Naive thymus-derived CD4-positive, alpha-beta T cell (primary cell): ENCODE data around the gene UBE2S. TPM values are rescaled to one million over a fixed set of nuclear protein-coding genes. Genes with fewer than 3 reads are reported as not detected.

Experiments
- ATAC-seq: fragments of 150-1000 bp; cut with Tn5 transposase; 2 replicates; pipeline ENCODE4 v1.10.0; 2021; ENCODE audit warnings: mild to moderate bottlenecking, moderate library complexity
- CTCF ChIA-PET: fragments of 350-600 bp; sonication (Branson Sonifier 250); formaldehyde crosslinking; loops from one replicate; lab custom pipeline; 2021; ENCODE audit warnings: antibody characterized with exemption; lab: Charles Lee
- POLR2A ChIA-PET: fragments of 350-600 bp; sonication (Branson Sonifier 250); formaldehyde crosslinking; loops from one replicate; lab custom pipeline; 2021; ENCODE audit warnings: antibody characterized with exemption, inconsistent platforms; lab: Charles Lee
- DNase-seq, 9 donors: peaks; one replicate each; pipeline versions ENCODE4 v3.0.0 to v3.0.0-alpha.2; 2020 to 2022; ENCODE audit warnings: mixed read lengths in 1 of 9
- H3K27ac ChIP-seq: one replicate; pipeline ENCODE4 v1.7.0; 2013; ENCODE audit warnings: mild to moderate bottlenecking, low read depth, low read length, moderate library complexity
- H3K27me3 ChIP-seq, 2 donors: one replicate each; pipeline ENCODE4 v1.7.0; 2013; ENCODE audit warnings: low read length in 2 of 2, mild to moderate bottlenecking in 2 of 2, moderate library complexity in 2 of 2; ENCODE audit not compliant: control insufficient read depth in 2 of 2, insufficient read depth in 2 of 2
- H3K36me3 ChIP-seq, 3 experiments: 1 replicate in 2 of 3; 2 replicates in 1 of 3; pipeline ENCODE4 v1.7.0; 2013; ENCODE audit warnings: low read length in 3 of 3, mild to moderate bottlenecking in 3 of 3, moderate library complexity in 1 of 3; ENCODE audit not compliant: insufficient read depth in 3 of 3, control insufficient read depth in 2 of 3
- H3K4me1 ChIP-seq, 2 donors: one replicate each; pipeline ENCODE4 v1.7.0; 2013; ENCODE audit warnings: low read length in 2 of 2, mild to moderate bottlenecking in 2 of 2, moderate library complexity in 1 of 2; ENCODE audit not compliant: control insufficient read depth in 2 of 2, insufficient read depth in 2 of 2
- H3K4me3 ChIP-seq: 2 replicates; pipeline ENCODE4 v1.7.0; 2013; ENCODE audit warnings: mild to moderate bottlenecking, low read length
- H3K9me3 ChIP-seq, 3 experiments: 1 replicate in 2 of 3; 2 replicates in 1 of 3; pipeline ENCODE4 v1.7.0; 2013; ENCODE audit warnings: low read length in 3 of 3; ENCODE audit not compliant: control insufficient read depth in 2 of 3
- H3K27ac Mint-ChIP-seq, 9 donors: one replicate each; pipeline ENCODE4 v1.8.0; 2020 to 2022; ENCODE audit warnings: mixed read lengths in 9 of 9, mild to moderate bottlenecking in 8 of 9, moderate library complexity in 5 of 9, inconsistent platforms in 2 of 9
- H3K27me3 Mint-ChIP-seq, 5 donors: one replicate each; pipeline ENCODE4 v1.8.0; 2021 to 2022; ENCODE audit warnings: mixed read lengths in 5 of 5, mild to moderate bottlenecking in 1 of 5
- H3K36me3 Mint-ChIP-seq, 5 donors: one replicate each; pipeline ENCODE4 v1.8.0; 2020 to 2022; ENCODE audit warnings: mixed read lengths in 5 of 5, mild to moderate bottlenecking in 3 of 5, inconsistent platforms in 1 of 5
- H3K4me1 Mint-ChIP-seq, 7 donors: one replicate each; pipeline ENCODE4 v1.8.0; 2020 to 2022; ENCODE audit warnings: mixed read lengths in 7 of 7, mild to moderate bottlenecking in 3 of 7, inconsistent platforms in 1 of 7
- H3K4me3 Mint-ChIP-seq, 10 donors: one replicate each; pipeline ENCODE4 v1.8.0; 2020 to 2022; ENCODE audit warnings: mild to moderate bottlenecking in 10 of 10, mixed read lengths in 10 of 10, moderate library complexity in 6 of 10, inconsistent platforms in 2 of 10
- H3K9me3 Mint-ChIP-seq, 11 donors: one replicate each; pipeline ENCODE4 v1.8.0; 2020 to 2022; ENCODE audit warnings: mixed read lengths in 11 of 11, mild to moderate bottlenecking in 4 of 11, inconsistent platforms in 1 of 11, moderate library complexity in 1 of 11
- intact Hi-C, 2 donors: fragments of 100-400 bp; cut with micrococcal nuclease; formaldehyde crosslinking; loops; one replicate each; pipeline ENCODE4 v1.15.1; 2023
- polyA plus RNA-seq, 2 donors: library from polyadenylated mRNA; unstranded; fragments of 300-500 nt; fragmentation: Illumina TruSeq; gene quantifications; one replicate each; pipeline ENCODE4 v1.2.3, GENCODE V29; 2021
- total RNA-seq, 6 experiments: library from RNA in 5 of 6; stranded (reverse) in 5 of 6; gene quantifications; 1 replicate in 5 of 6; 2 replicates in 1 of 6; pipeline ENCODE4 v1.2.3 and lab custom pipeline; 2021 to 2026

The UBE2S gene
- total and polyA plus RNA-seq, 7 experiments from 2014 or later: 15.3 to 141 (median 20.4) TPM

GRCh38 chr19:55353803-55354697, 53.5 kb downstream of the UBE2S start:
- H3K9me3 Mint-ChIP-seq: peaks cover 0 to 2% (median 0%) of the 10 kb centered on the region in 11 donors
- Histone ChIP-seq H3K9me3 (no peaks in the 10 kb centered on the region), H3K4me3 (peak overlapping the region; percentile 48), H3K27me3 (peaks cover 0 to 10% of the 10 kb centered on the region in 2 donors), H3K4me1 (peaks cover 7 to 10% of the 10 kb centered on the region in 2 donors), H3K27ac (no peak overlapping the region), H3K36me3 (no peaks in the 10 kb centered on the region)
- peak overlapping the region; percentile 66 to 86 (median 80) for H3K4me3 Mint-ChIP-seq
- H3K4me1 Mint-ChIP-seq: peaks cover 14 to 25% (median 17%) of the 10 kb centered on the region in 7 donors
- H3K27me3 Mint-ChIP-seq: peaks cover 25 to 55% (median 30%) of the 10 kb centered on the region in 5 donors
- peak overlapping the region in 2 of 9 donors; percentile 18 to 56 for H3K27ac Mint-ChIP-seq
- DNase-seq (peak in 8 of 9 donors; percentile 44 to 70 (median 58)), ATAC-seq (peak; percentile 90)
- ChIA-PET CTCF (no interaction called here), POLR2A (no interaction called here)
- no peaks in the 10 kb centered on the region for H3K36me3 Mint-ChIP-seq
- intact Hi-C loops: loop anchor here (1.0 to 5.0 kb wide), 3 partner anchors 15 to 97 kb away; partner anchors contain the start of genes KMT5C (in 2 of the 2), PPP6R1 (in 1 of the 2) and RPL28 (in 1 of the 2)

GRCh38 chr19:55353356-55353802, 54.2 kb downstream of the UBE2S start:
- Histone ChIP-seq H3K27me3 (peaks cover 0 to 10% of the 10 kb centered on the region in 2 donors), H3K27ac (no peak overlapping the region), H3K36me3 (no peaks in the 10 kb centered on the region), H3K4me3 (peak overlapping the region; percentile 48), H3K4me1 (peaks cover 7 to 10% of the 10 kb centered on the region in 2 donors), H3K9me3 (no peaks in the 10 kb centered on the region)
- Mint-ChIP-seq H3K27ac (peak overlapping the region in 2 of 9 donors; percentile 53 to 71), H3K27me3 (peaks cover 25 to 55% (median 30%) of the 10 kb centered on the region in 5 donors), H3K36me3 (no peaks in the 10 kb centered on the region), H3K4me3 (peak overlapping the region; percentile 66 to 86 (median 78)), H3K9me3 (peaks cover 0 to 2% (median 0%) of the 10 kb centered on the region in 11 donors), H3K4me1 (peaks cover 14 to 25% (median 17%) of the 10 kb centered on the region in 7 donors)
- ChIA-PET POLR2A (no interaction called here), CTCF (no interaction called here)
- DNase-seq (peak in 3 of 9 donors; percentile 20 to 24 (median 20)), ATAC-seq (no peak)
- intact Hi-C loops: loop anchor here in 1 of 2 donors (5.0 kb wide), 2 partner anchors 34 to 96 kb away; partner anchors contain the start of genes PPP6R1 and RPL28

- ChIA-PET CTCF (no interaction called here), POLR2A (interaction anchor here (0.6 to 1.3 kb wide), 3 partner anchors 11 to 49 kb away, joined by 3 to 4 read pairs (median 4); no protein-coding TSS in a partner anchor)
- Mint-ChIP-seq H3K4me1 (peaks cover 14 to 25% (median 17%) of the 10 kb centered on the region in 7 donors), H3K27ac (peak overlapping the region in 2 of 9 donors; percentile 51 to 53), H3K9me3 (peaks cover 0 to 2% (median 0%) of the 10 kb centered on the region in 11 donors), H3K27me3 (peaks cover 25 to 55% (median 30%) of the 10 kb centered on the region in 5 donors), H3K4me3 (peak overlapping the region in 9 of 10 donors; percentile 19 to 86 (median 77)), H3K36me3 (peaks cover 0 to 4% (median 0%) of the 10 kb centered on the region in 5 donors)
- no peak for DNase-seq
- Histone ChIP-seq H3K4me1 (peaks cover 7 to 10% of the 10 kb centered on the region in 2 donors), H3K9me3 (no peaks in the 10 kb centered on the region), H3K27me3 (peaks cover 0 to 10% of the 10 kb centered on the region in 2 donors), H3K27ac (no peak overlapping the region), H3K36me3 (no peaks in the 10 kb centered on the region), H3K4me3 (no peak overlapping the region)
- no peak for ATAC-seq
- intact Hi-C loops: loop anchor here in 1 of 2 donors (5.0 kb wide), 2 partner anchors 35 to 95 kb away; partner anchors contain the start of genes PPP6R1 and RPL28
These were observed 54.9 kb downstream of the UBE2S start for GRCh38 chr19:55352549-55353145.

GRCh38 chr19:55352040-55352439, 55.5 kb downstream of the UBE2S start:
- peak overlapping the region in 1 of 9 donors; percentile 41 for H3K27ac Mint-ChIP-seq
- intact Hi-C loops: loop anchor here in 1 of 2 donors (5.0 kb wide), 2 partner anchors 35 to 95 kb away; partner anchors contain the start of genes PPP6R1 and RPL28
- ATAC-seq (no peak), DNase-seq (no peak)
- no peak overlapping the region for H3K27ac ChIP-seq
- peaks cover 0 to 4% (median 0%) of the 10 kb centered on the region in 5 donors for H3K36me3 Mint-ChIP-seq
- peak overlapping the region in 3 of 10 donors; percentile 32 to 64 (median 33) for H3K4me3 Mint-ChIP-seq
- H3K4me1 ChIP-seq: peaks cover 7 to 10% of the 10 kb centered on the region in 2 donors
- peaks cover 0 to 10% of the 10 kb centered on the region in 2 donors for H3K27me3 ChIP-seq
- ChIA-PET POLR2A (interaction anchor here (1.2 to 1.3 kb wide), 2 partner anchors 11 to 33 kb away, joined by 3 to 4 read pairs; no protein-coding TSS in a partner anchor), CTCF (no interaction called here)
- peaks cover 14 to 25% (median 17%) of the 10 kb centered on the region in 7 donors for H3K4me1 Mint-ChIP-seq
- no peak overlapping the region for H3K4me3 ChIP-seq
- H3K9me3 Mint-ChIP-seq: peaks cover 0 to 2% (median 0%) of the 10 kb centered on the region in 11 donors
- no peaks in the 10 kb centered on the region for H3K9me3 ChIP-seq
- H3K36me3 ChIP-seq: no peaks in the 10 kb centered on the region
- H3K27me3 Mint-ChIP-seq: peaks cover 19 to 50% (median 25%) of the 10 kb centered on the region in 5 donors

- H3K27me3 Mint-ChIP-seq: peaks cover 18 to 38% (median 25%) of the 10 kb centered on the region in 5 donors
- intact Hi-C loops: loop anchor here in 1 of 2 donors (5.0 kb wide), 2 partner anchors 37 to 93 kb away; partner anchors contain the start of genes PPP6R1 and RPL28
- H3K4me1 Mint-ChIP-seq: peaks cover 14 to 25% (median 17%) of the 10 kb centered on the region in 7 donors
- Histone ChIP-seq H3K27ac (no peak overlapping the region), H3K36me3 (no peaks in the 10 kb centered on the region), H3K4me1 (peaks cover 7 to 10% of the 10 kb centered on the region in 2 donors), H3K9me3 (no peaks in the 10 kb centered on the region), H3K4me3 (no peak overlapping the region), H3K27me3 (peaks cover 0 to 10% of the 10 kb centered on the region in 2 donors)
- ChIA-PET CTCF (no interaction called here), POLR2A (no interaction called here)
- ATAC-seq: no peak
- peaks cover 0 to 4% (median 0%) of the 10 kb centered on the region in 5 donors for H3K36me3 Mint-ChIP-seq
- no peak for DNase-seq
- H3K9me3 Mint-ChIP-seq: peaks cover 0 to 2% (median 0%) of the 10 kb centered on the region in 11 donors
- peak overlapping the region in 3 of 10 donors; percentile 9 to 20 (median 9) for H3K4me3 Mint-ChIP-seq
- peak overlapping the region in 1 of 9 donors; percentile 11 for H3K27ac Mint-ChIP-seq
These were observed 56.8 kb downstream of the UBE2S start for GRCh38 chr19:55350620-55351315.
